Measurements from ENCODE around the gene IGSF21.
A peak's percentile ranks its signal among the peaks of the same experiment; 100 is the strongest.

The IGSF21 gene

GRCh38 chr1:18175530-18176377 lies 68.2 kb downstream of the IGSF21 start:
- no peak for DNase-seq

GRCh38 chr1:18176619-18177018 lies 69.0 kb downstream of the IGSF21 start:
- no peak for DNase-seq

GRCh38 chr1:18178111-18178510 lies 70.5 kb downstream of the IGSF21 start:
- no peak for DNase-seq

- DNase-seq = no peak
Measured at GRCh38 chr1:18179009-18179408, 71.4 kb downstream of the IGSF21 start.

GRCh38 chr1:18182398-18183160 lies 75.0 kb downstream of the IGSF21 start:
- DNase-seq = peak in 2 of 58 donors; percentile 13 to 27

- no peak for DNase-seq
Measured at GRCh38 chr1:18183533-18183932, 75.9 kb downstream of the IGSF21 start.

GRCh38 chr1:18187054-18187453 lies 79.5 kb downstream of the IGSF21 start:
- DNase-seq = peak in 1 of 58 donors; percentile 44

GRCh38 chr1:18188820-18189517 lies 81.4 kb downstream of the IGSF21 start:
- no peak for DNase-seq

GRCh38 chr1:18190598-18190997 lies 83.0 kb downstream of the IGSF21 start:
- no peak for DNase-seq

GRCh38 chr1:18191037-18191436 lies 83.4 kb downstream of the IGSF21 start:
- no peak for DNase-seq

GRCh38 chr1:18191481-18192155 lies 84.0 kb downstream of the IGSF21 start:
- no peak for DNase-seq

GRCh38 chr1:18192182-18192581 lies 84.6 kb downstream of the IGSF21 start:
- DNase-seq = no peak

GRCh38 chr1:18192974-18193373 lies 85.4 kb downstream of the IGSF21 start:
- no peak for DNase-seq

- no peak for DNase-seq
Measured at GRCh38 chr1:18197299-18197698, 89.7 kb downstream of the IGSF21 start.

- peak in 16 of 58 donors; percentile 13 to 54 (median 33) for DNase-seq
Measured at GRCh38 chr1:18198260-18198659, 90.7 kb downstream of the IGSF21 start.

- no peak for DNase-seq
Measured at GRCh38 chr1:18199462-18199861, 91.9 kb downstream of the IGSF21 start.

GRCh38 chr1:18200136-18200717 lies 92.6 kb downstream of the IGSF21 start:
- peak in 24 of 58 donors; percentile 8 to 89 (median 39) for DNase-seq

- peak in 2 of 58 donors; percentile 16 to 18 for DNase-seq
Measured at GRCh38 chr1:18200918-18201317, 93.3 kb downstream of the IGSF21 start.

- DNase-seq = no peak
Measured at GRCh38 chr1:18201997-18202719, 94.6 kb downstream of the IGSF21 start.

- no peak for DNase-seq
Measured at GRCh38 chr1:18203645-18204044, 96.0 kb downstream of the IGSF21 start.
